Natural killer cell (primary cell): ENCODE data around the gene WDR53. TPM values are rescaled to one million over a fixed set of nuclear protein-coding genes. Genes with fewer than 3 reads are reported as not detected.

Experiments used
- ATAC-seq, 3 donors: fragments of 150-1000 bp in 2 of 3; fragments of 200-7000 bp in 1 of 3; cut with Tn5 transposase; 1 replicate in 1 of 3; 2 replicates in 2 of 3; pipeline ENCODE4 v1.10.0; 2021; ENCODE audit warnings: mild to moderate bottlenecking in 2 of 3, moderate library complexity in 2 of 3
- DNase-seq, 2 donors: peaks; one replicate each; pipeline versions ENCODE4 v3.0.0 to v3.0.0-alpha.2; 2013 to 2021; ENCODE audit warnings: mixed read lengths in 1 of 2
- H3K27ac ChIP-seq: one replicate; pipeline ENCODE4 v1.5.1; 2013; ENCODE audit warnings: mild to moderate bottlenecking, low read length
- H3K27me3 ChIP-seq: one replicate; pipeline ENCODE4 v1.6.1; 2013; ENCODE audit warnings: low read length; ENCODE audit not compliant: control insufficient read depth, insufficient read depth
- H3K36me3 ChIP-seq: one replicate; pipeline ENCODE4 v1.6.1; 2013; ENCODE audit warnings: low read length; ENCODE audit not compliant: control insufficient read depth, insufficient read depth
- H3K4me1 ChIP-seq: one replicate; pipeline ENCODE4 v1.6.1; 2013; ENCODE audit warnings: low read length; ENCODE audit not compliant: control insufficient read depth, insufficient read depth
- H3K4me3 ChIP-seq: one replicate; pipeline ENCODE4 v1.5.1; 2013; ENCODE audit warnings: low read length
- H3K9me3 ChIP-seq: one replicate; pipeline ENCODE4 v1.6.1; 2013; ENCODE audit warnings: low read length; ENCODE audit not compliant: control insufficient read depth, insufficient read depth
- H3K27ac Mint-ChIP-seq, 2 donors: one replicate each; pipeline ENCODE4 v1.8.0; 2022; ENCODE audit warnings: mild to moderate bottlenecking in 2 of 2, mixed read lengths in 2 of 2, moderate library complexity in 1 of 2
- H3K27me3 Mint-ChIP-seq, 2 donors: one replicate each; pipeline ENCODE4 v1.8.0; 2022; ENCODE audit warnings: low read depth in 2 of 2, mixed read lengths in 2 of 2
- H3K36me3 Mint-ChIP-seq: one replicate; pipeline ENCODE4 v1.8.0; 2022; ENCODE audit warnings: mixed read lengths
- H3K4me1 Mint-ChIP-seq, 2 donors: one replicate each; pipeline ENCODE4 v1.8.0; 2022; ENCODE audit warnings: mixed read lengths in 2 of 2
- H3K4me3 Mint-ChIP-seq: one replicate; pipeline ENCODE4 v1.8.0; 2022; ENCODE audit warnings: mild to moderate bottlenecking, moderate library complexity, mixed read lengths
- H3K9me3 Mint-ChIP-seq, 2 donors: one replicate each; pipeline ENCODE4 v1.8.0; 2022; ENCODE audit warnings: mixed read lengths in 2 of 2
- WGBS: methylation state at CpG from one replicate; pipeline ENCODE4 v1.1.7; 2013; ENCODE audit warnings: missing lambda C conversion rate; ENCODE audit not compliant: insufficient coverage; 5-methylcytosine and 5-hydroxymethylcytosine counted together
- intact Hi-C: fragments of 100-400 bp; cut with micrococcal nuclease; formaldehyde crosslinking; loops from one replicate; pipeline ENCODE4 v1.14.2; 2022
- total RNA-seq, 4 donors: library from RNA; stranded (reverse); fragments of 120-200 nt in 1 of 4; gene quantifications; one replicate each; pipeline versions ENCODE4 v1.2.3 to v1.2.4, GENCODE V29; 2013 to 2022
- TF ChIP-seq, protein P1 (sequence below): fragments of 200-600 bp; IDR thresholded peaks from one replicate; pipeline ENCODE4 v1.8.0; 2022; ENCODE audit warnings: antibody characterized with exemption

Gene WDR53
- total RNA-seq, 3 donors from 2014 or later (not counting 1 experiment from before 2014, with no cell fraction given), result 13.5 to 16.2 (median 14.7) TPM

DNA sequence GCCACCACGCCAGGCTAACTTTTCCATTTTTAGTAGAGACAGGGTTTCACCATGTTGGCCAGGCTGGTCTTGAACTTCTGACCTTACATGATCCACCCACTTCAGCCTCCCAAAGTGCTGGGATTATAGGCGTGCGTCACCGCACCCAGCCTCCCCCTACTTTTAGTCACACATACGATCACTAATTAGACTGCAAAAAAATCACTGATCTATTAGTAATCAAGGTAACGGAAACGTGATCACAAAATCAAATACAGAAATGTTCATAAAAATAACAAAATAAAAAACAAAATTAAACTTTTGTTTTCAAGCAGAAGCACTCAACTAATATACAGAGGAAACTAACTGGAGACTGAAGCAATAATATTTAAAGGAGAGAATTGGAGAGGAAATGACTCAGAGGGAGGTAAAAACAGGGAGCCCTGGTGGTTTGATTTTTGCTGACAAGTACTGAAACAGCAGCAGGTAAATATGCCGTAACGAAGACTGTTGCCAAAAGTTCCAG, 4.6 kb downstream of the WDR53 start:
- Histone ChIP-seq H3K36me3 (peaks cover 12% of the 10 kb centered on the region), H3K9me3 (no peaks in the 10 kb centered on the region), H3K4me1 (peaks cover 8% of the 10 kb centered on the region), H3K27ac (no peak overlapping the region), H3K4me3 (no peak overlapping the region), H3K27me3 (no peaks in the 10 kb centered on the region)
- intact Hi-C loops, result no loop called here
- peak overlapping the region in 1 of 2 donors; percentile 56 for H3K27ac Mint-ChIP-seq
- H3K27me3 Mint-ChIP-seq, result no peaks in the 10 kb centered on the region
- H3K9me3 Mint-ChIP-seq, result no peaks in the 10 kb centered on the region
- WGBS, result 73% methylated on average over 8 of the region's 9 CpGs
- H3K4me1 Mint-ChIP-seq, result peaks cover 9 to 16% of the 10 kb centered on the region in 2 donors
- no peaks in the 10 kb centered on the region for H3K36me3 Mint-ChIP-seq
- DNase-seq (peak in 1 of 2 donors; percentile 57), ATAC-seq (no peak)
- H3K4me3 Mint-ChIP-seq, result no peak overlapping the region
- TF ChIP-seq, protein P1, sequence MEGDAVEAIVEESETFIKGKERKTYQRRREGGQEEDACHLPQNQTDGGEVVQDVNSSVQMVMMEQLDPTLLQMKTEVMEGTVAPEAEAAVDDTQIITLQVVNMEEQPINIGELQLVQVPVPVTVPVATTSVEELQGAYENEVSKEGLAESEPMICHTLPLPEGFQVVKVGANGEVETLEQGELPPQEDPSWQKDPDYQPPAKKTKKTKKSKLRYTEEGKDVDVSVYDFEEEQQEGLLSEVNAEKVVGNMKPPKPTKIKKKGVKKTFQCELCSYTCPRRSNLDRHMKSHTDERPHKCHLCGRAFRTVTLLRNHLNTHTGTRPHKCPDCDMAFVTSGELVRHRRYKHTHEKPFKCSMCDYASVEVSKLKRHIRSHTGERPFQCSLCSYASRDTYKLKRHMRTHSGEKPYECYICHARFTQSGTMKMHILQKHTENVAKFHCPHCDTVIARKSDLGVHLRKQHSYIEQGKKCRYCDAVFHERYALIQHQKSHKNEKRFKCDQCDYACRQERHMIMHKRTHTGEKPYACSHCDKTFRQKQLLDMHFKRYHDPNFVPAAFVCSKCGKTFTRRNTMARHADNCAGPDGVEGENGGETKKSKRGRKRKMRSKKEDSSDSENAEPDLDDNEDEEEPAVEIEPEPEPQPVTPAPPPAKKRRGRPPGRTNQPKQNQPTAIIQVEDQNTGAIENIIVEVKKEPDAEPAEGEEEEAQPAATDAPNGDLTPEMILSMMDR, result no peak

- no peaks in the 10 kb centered on the region for H3K9me3 Mint-ChIP-seq
- ATAC-seq (no peak), DNase-seq (no peak)
- H3K9me3 ChIP-seq, result no peaks in the 10 kb centered on the region
- intact Hi-C loops, result no loop called here
- 68% methylated on average over 3 of the region's 3 CpGs for WGBS
- H3K36me3 Mint-ChIP-seq, result no peaks in the 10 kb centered on the region
- H3K36me3 ChIP-seq, result peaks cover 15% of the 10 kb centered on the region
- H3K4me3 Mint-ChIP-seq, result no peak overlapping the region
- TF ChIP-seq, protein P1, result no peak
- no peak overlapping the region for H3K4me3 ChIP-seq
- no peak overlapping the region for H3K27ac Mint-ChIP-seq
- no peaks in the 10 kb centered on the region for H3K27me3 ChIP-seq
- no peak overlapping the region for H3K27ac ChIP-seq
- peaks cover 8 to 10% of the 10 kb centered on the region in 2 donors for H3K4me1 Mint-ChIP-seq
- H3K4me1 ChIP-seq, result no peaks in the 10 kb centered on the region
- H3K27me3 Mint-ChIP-seq, result no peaks in the 10 kb centered on the region
These were observed 8.5 kb downstream of the WDR53 start for GRCh38 chr3:196559826-196560225.

DNA sequence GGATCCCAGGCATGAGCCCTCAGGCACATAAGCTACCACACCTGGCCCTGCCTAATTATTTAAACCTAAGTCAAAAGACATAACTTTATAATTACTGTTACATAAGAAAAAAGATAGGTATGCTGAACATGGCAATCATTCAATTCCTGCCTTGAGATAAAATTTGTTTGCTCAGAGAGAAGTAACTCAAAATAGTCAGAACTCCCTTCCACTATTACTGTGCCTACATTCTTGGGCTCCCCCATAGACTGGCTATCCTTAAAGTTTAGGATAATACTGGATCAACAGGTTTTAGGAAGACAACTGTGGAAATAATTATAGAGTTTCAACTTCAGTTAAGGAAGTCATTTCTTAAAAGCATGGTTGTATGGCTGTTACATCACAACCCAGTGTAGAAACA, 9.9 kb downstream of the WDR53 start:
- Mint-ChIP-seq H3K4me3 (no peak overlapping the region), H3K27ac (no peak overlapping the region), H3K4me1 (peaks cover 6 to 12% of the 10 kb centered on the region in 2 donors), H3K9me3 (no peaks in the 10 kb centered on the region), H3K27me3 (no peaks in the 10 kb centered on the region), H3K36me3 (no peaks in the 10 kb centered on the region)
- Histone ChIP-seq H3K27me3 (no peaks in the 10 kb centered on the region), H3K27ac (no peak overlapping the region), H3K36me3 (peaks cover 17% of the 10 kb centered on the region), H3K4me1 (no peaks in the 10 kb centered on the region), H3K9me3 (no peaks in the 10 kb centered on the region), H3K4me3 (no peak overlapping the region)
- no peak for ATAC-seq
- intact Hi-C loops, result no loop called here
- DNase-seq, result no peak
- TF ChIP-seq, protein P1, result no peak

DNA sequence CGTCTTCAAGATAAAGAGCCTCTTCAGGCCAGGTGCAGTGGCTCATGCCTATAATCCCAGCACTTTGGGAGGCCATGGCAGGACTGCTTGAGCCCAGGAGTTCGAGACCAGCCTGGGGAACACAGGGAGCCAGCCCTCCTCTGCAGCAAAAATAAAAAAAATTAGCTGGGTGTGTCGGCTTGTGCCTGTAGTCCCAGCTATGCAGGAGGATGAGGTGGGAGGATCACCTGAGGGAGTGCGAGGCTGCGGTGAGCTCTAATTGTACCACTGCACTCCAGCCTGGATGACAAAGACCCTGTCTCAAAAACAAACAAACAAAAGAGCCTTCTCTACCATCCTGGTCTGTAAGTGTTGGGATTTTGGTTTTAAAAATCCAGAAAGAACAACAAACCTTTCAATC, 11.1 kb downstream of the WDR53 start:
- no peak overlapping the region for H3K4me3 Mint-ChIP-seq
- intact Hi-C loops, result no loop called here
- ATAC-seq (no peak), DNase-seq (no peak)
- TF ChIP-seq, protein P1, result no peak
- no peaks in the 10 kb centered on the region for H3K36me3 Mint-ChIP-seq
- Histone ChIP-seq H3K4me1 (no peaks in the 10 kb centered on the region), H3K4me3 (no peak overlapping the region), H3K9me3 (no peaks in the 10 kb centered on the region), H3K27ac (no peak overlapping the region), H3K27me3 (no peaks in the 10 kb centered on the region), H3K36me3 (peaks cover 18% of the 10 kb centered on the region)
- 93% methylated on average over 5 of the region's 5 CpGs for WGBS
- H3K27me3 Mint-ChIP-seq, result no peaks in the 10 kb centered on the region
- peaks cover 6 to 12% of the 10 kb centered on the region in 2 donors for H3K4me1 Mint-ChIP-seq
- H3K27ac Mint-ChIP-seq, result no peak overlapping the region
- no peaks in the 10 kb centered on the region for H3K9me3 Mint-ChIP-seq
